ENCODE measurements around the gene PAGE3. TPM values are rescaled to one million over a fixed set of nuclear protein-coding genes. Genes with fewer than 3 reads are reported as not detected.

PAGE3 gene
- total and polyA plus RNA-seq, 7 donors = not detected

- no peaks in the 10 kb centered on the region for H3K36me3 ChIP-seq
- DNase-seq = no peak
- H3K4me1 ChIP-seq = no peaks in the 10 kb centered on the region
- no peaks in the 10 kb centered on the region for H3K27me3 ChIP-seq
- no peak overlapping the region for H3K27ac ChIP-seq
- no peaks in the 10 kb centered on the region for H3K9me3 ChIP-seq
- H3K4me3 ChIP-seq = no peak overlapping the region
- intact Hi-C loops (cut with DNase I) = no loop called here
- TF ChIP-seq CTCF (IDR thresholded peaks at IDR 0.05) = no peak
- no peak for TF ChIP-seq POLR2A (IDR thresholded peaks at IDR 0.05)
- TF ChIP-seq POLR2AphosphoS5 (IDR thresholded peaks at IDR 0.05) = no peak
Measured at GRCh38 chrX:55253528-55253927, 11.2 kb downstream of the PAGE3 start.

GRCh38 chrX:55240788-55241340 lies 23.9 kb downstream of the PAGE3 start:
- Histone ChIP-seq H3K27ac (no peak overlapping the region), H3K4me1 (no peaks in the 10 kb centered on the region), H3K36me3 (no peaks in the 10 kb centered on the region), H3K4me3 (no peak overlapping the region), H3K9me3 (no peaks in the 10 kb centered on the region), H3K27me3 (peaks cover 0 to 3% (median 0%) of the 10 kb centered on the region in 3 donors)
- 58 to 71% methylated on average over 6 of the region's 6 CpGs for WGBS, 2 donors
- intact Hi-C loops (cut with DNase I) = no loop called here
- DNase-seq = no peak
- TF ChIP-seq POLR2AphosphoS5 (IDR thresholded peaks at IDR 0.05) (no peak), POLR2A (IDR thresholded peaks at IDR 0.05) (no peak), EP300 (IDR thresholded peaks at IDR 0.05) (no peak), CTCF (IDR thresholded peaks at IDR 0.05) (no peak)

GRCh38 chrX:55220119-55220794 lies 44.5 kb downstream of the PAGE3 start, which contains the start of gene PAGE5:
PAGE5 (plus strand) TSS chrX:55220346; CDS start chrX:55221383, 1,037 bp downstream.
- H3K36me3 ChIP-seq = no peaks in the 10 kb centered on the region
- 88 to 94% methylated on average over 30 of the region's 30 CpGs for WGBS, 2 donors
- TF ChIP-seq POLR2A (IDR thresholded peaks at IDR 0.05) = no peak
- TF ChIP-seq EP300 (IDR thresholded peaks at IDR 0.05) = no peak
- no peak for TF ChIP-seq CTCF (IDR thresholded peaks at IDR 0.05)
- no peak for TF ChIP-seq POLR2AphosphoS5 (IDR thresholded peaks at IDR 0.05)
- H3K27me3 ChIP-seq = no peaks in the 10 kb centered on the region
- H3K9me3 ChIP-seq = no peaks in the 10 kb centered on the region
- no peak for DNase-seq
- H3K4me3 ChIP-seq = no peak within 1 kb of the TSS
- no peaks in the 10 kb centered on the region for H3K4me1 ChIP-seq
- no peak within 1 kb of the TSS for H3K27ac ChIP-seq
- intact Hi-C loops (cut with DNase I) = no loop called here

- DNase-seq = no peak
- Histone ChIP-seq H3K9me3 (no peaks in the 10 kb centered on the region), H3K27me3 (no peaks in the 10 kb centered on the region), H3K4me1 (no peaks in the 10 kb centered on the region), H3K36me3 (no peaks in the 10 kb centered on the region), H3K27ac (no peak overlapping the region), H3K4me3 (no peak overlapping the region)
- intact Hi-C loops (cut with DNase I) = no loop called here
- 68 to 85% methylated on average over 3 of the region's 3 CpGs for WGBS, 2 donors
- TF ChIP-seq EP300 (IDR thresholded peaks at IDR 0.05) (no peak), CTCF (IDR thresholded peaks at IDR 0.05) (no peak), POLR2A (IDR thresholded peaks at IDR 0.05) (no peak), POLR2AphosphoS5 (IDR thresholded peaks at IDR 0.05) (no peak)
Measured at GRCh38 chrX:55213381-55213780, 51.3 kb downstream of the PAGE3 start.

Data from sigmoid colon (tissue), 7 donors.